CD4-positive, alpha-beta T cell treated with Interferon alpha-2 for 1 hour (primary cell): ENCODE results near the gene NR1D1.

ENCODE experiments used
- DNase-seq, 2 donors: peaks; one replicate each; pipeline ENCODE4 v3.0.0-alpha.2; 2020 to 2022

The NR1D1 gene

DNA sequence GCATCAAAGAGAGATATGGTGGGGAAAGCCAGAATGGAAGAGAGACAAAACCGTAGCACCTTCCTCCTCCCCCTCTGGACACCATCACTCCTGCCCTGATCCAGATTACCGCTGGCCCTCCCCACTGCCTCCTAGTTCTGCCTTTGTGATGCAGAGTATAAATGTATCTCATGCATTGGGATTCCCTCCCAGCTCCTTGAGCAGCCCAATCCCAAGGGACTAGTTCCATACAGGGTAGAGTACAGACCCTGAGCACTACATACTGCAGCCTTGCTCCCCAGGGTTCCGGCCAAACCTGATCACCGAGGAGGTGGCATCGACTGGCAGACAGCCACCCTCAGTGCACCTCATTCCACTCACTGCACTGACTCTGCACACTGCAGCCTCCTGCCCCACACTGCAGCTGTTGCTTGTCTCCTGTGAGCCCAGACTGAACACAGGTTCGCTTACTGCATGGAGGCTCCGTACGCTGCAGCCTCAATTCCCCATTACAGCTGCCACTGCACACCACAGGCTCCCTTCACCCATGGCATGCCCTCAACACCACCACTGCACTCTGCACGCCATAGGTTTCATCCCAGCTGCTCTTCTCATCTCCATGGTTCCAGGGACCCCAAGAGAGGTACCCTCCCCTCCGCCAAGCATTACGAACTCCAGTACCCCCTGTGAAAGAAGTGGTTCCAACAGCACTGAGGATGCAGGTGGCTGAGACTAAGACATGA is 39.3 kb downstream of the NR1D1 start:
- DNase-seq = no peak

DNA sequence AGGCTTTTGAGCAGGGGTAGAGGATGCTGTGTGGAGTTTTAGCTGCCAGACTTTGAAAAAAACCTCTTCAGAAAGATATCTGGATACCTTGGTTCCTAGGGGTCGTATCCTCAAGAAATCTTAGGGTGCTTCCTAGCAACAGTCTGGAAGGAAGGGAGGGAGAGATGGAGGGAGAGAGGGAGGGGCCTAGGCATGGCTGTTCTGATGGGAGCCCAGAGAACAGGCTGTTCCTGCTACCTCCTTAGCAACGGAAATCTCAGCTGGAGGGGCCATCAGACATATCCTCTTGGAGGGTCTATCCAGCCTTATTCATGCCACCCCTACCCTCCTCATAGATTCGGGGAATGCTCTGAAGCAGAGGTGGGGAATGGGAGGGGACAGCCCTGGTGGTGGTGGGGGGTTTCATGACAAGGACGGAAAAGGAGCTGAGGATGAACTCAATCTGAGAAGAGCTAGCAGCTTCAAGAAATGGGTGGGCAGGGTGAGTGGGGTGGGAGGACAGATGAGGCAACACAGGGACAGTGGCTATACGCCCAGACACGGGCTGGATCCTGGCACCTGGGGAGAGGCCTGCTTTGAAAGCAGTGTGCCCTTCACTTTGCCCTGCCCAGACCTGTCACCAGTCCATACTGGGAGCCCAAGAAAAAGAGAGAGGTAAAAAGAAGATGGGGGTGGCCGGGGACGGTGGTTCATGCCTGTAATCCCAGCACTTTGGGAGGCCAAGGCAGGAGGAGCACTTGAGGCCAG is 40.5 kb downstream of the NR1D1 start:
- DNase-seq = no peak

DNA sequence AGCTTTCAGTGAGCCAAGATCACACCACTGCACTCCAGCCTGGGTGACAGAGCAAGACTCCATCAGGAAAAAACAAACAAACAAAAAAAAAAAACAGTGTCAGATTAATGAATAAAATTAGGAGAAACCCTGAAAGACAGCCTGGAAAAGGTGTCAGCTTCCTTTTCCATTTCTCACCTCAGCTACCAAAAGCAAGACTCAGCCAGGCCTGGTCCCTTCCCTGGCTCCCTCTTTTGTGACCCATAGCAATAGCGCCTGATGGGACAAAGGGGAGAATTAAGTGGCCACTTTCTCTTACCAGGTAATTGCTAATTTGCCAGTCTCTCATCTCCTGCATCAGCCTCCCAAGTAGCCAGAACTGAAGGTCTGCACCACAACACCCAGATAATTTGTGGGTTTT is 41.5 kb downstream of the NR1D1 start:
- DNase-seq = no peak

DNA sequence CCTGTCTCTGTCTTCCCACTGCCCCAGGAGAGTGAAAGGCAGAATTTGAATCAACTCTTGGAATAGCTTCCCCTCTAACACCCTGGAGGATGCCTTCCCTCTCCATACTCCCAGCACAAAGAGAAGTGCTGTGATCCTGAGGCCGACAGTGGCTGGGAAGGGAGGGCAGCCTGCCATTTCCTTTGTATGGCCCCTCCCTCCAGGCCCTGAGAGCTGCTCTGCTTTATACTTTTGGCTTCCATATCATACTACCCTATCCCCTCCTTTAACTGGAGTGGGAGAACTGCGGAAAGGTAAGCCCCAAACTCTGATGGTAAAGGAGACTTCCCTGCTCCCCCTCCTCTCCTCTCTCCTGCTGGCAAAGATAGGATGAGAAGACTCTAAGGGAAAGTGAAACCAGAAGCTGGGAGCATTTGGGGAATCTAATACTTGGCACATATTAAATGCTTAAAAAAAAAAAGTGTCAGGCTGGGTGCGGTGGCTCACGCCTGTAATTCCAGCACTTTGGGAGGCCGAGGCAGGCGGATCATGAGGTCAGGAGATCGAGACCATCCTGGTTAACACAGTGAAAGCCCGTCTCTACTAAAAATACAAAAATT is 42.1 kb downstream of the NR1D1 start:
- DNase-seq = no peak

DNA sequence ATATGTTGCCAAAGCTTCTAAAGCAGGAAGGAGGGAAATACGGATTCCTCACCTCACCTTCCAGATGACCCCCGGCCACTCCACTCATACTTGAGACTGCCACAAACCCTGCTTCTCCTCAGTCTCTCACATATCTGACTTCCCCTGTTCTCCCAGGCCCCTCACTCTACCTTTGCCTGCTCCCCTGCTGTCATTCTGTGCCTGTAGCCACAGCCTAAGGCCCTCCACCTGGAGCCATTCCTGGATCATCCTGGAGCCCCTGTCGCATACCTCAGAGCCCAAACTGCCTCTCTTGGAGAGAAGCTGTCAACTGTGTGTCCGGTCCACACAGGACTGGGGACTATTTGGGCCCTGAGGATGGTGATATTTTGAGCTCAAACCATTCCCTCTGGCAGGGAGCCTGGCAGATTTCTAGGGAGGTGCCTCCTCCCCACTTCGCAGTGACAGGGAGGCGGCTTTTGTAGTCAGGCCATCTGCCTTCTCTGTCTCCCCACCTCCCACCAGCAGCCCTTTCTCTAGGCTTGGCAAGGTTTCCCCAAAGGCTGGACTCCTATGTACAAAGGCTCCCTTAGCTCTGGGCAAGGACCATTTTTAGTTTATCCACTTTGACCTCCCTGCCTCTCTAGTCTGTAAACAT is 43.9 kb downstream of the NR1D1 start:
- DNase-seq = no peak
